GM23248 (cell line): Measurements from ENCODE around the gene HSPB7. TPM values are rescaled to one million over a fixed set of nuclear protein-coding genes. Genes with fewer than 3 reads are reported as not detected.
"Not testable (repeated sequence)": the region's sequence is repeated elsewhere in the genome, so short reads cannot be mapped to it uniquely, and the experiment has no call there.

Source experiments
- DNase-seq: peaks from one replicate; pipeline ENCODE4 v3.0.0-alpha.2; 2015
- H2AFZ ChIP-seq: fragments of 200-600 bp; sonication (generic); 2 replicates; pipeline ENCODE4 v1.6.1; 2016; ENCODE audit warnings: antibody characterized with exemption
- H3F3A ChIP-seq: fragments of 200-600 bp; sonication (generic); 2 replicates; pipeline ENCODE4 v1.6.1; 2016; ENCODE audit warnings: mild to moderate bottlenecking, antibody characterized with exemption, mixed run types; ENCODE audit not compliant: insufficient read depth
- H3K27ac ChIP-seq: fragments of 200-600 bp; sonication (generic); 2 replicates; pipeline ENCODE4 v1.5.1; 2016; ENCODE audit warnings: mild to moderate bottlenecking
- H3K27me3 ChIP-seq: fragments of 200-600 bp; sonication (generic); replicated peaks from 2 replicates; pipeline ENCODE4 v1.6.1; 2016; ENCODE audit warnings: mild to moderate bottlenecking; ENCODE audit not compliant: insufficient read depth
- H3K36me3 ChIP-seq: fragments of 200-600 bp; sonication (generic); 2 replicates; pipeline ENCODE4 v1.6.1; 2016; ENCODE audit warnings: low read depth, mild to moderate bottlenecking
- H3K4me1 ChIP-seq: fragments of 200-600 bp; sonication (generic); 2 replicates; pipeline ENCODE4 v1.6.1; 2016; ENCODE audit warnings: mild to moderate bottlenecking; ENCODE audit not compliant: insufficient read depth
- H3K4me2 ChIP-seq: fragments of 200-600 bp; sonication (generic); one replicate; pipeline ENCODE4 v1.6.1; 2016; ENCODE audit warnings: mild to moderate bottlenecking; ENCODE audit not compliant: unreplicated experiment
- H3K4me3 ChIP-seq: fragments of 200-600 bp; sonication (generic); 2 replicates; pipeline ENCODE4 v1.5.1; 2016; ENCODE audit warnings: mild to moderate bottlenecking
- H3K79me2 ChIP-seq: fragments of 200-600 bp; sonication (generic); 2 replicates; pipeline ENCODE4 v1.6.1; 2016; ENCODE audit warnings: mild to moderate bottlenecking; ENCODE audit not compliant: insufficient read depth
- H3K9ac ChIP-seq: fragments of 200-600 bp; sonication (generic); 2 replicates; pipeline ENCODE4 v1.6.1; 2016; ENCODE audit warnings: mild to moderate bottlenecking
- H3K9me2 ChIP-seq: fragments of 200-600 bp; sonication (generic); 2 replicates; pipeline ENCODE4 v1.6.1; 2016; ENCODE audit warnings: mixed run types, mild to moderate bottlenecking, moderate library complexity; ENCODE audit not compliant: insufficient read depth
- H3K9me3 ChIP-seq: fragments of 200-600 bp; sonication (generic); one replicate; pipeline ENCODE4 v1.6.1; 2017; ENCODE audit warnings: low read depth
- H4K20me1 ChIP-seq: fragments of 200-600 bp; sonication (generic); 2 replicates; pipeline ENCODE4 v1.6.0; 2016; ENCODE audit not compliant: insufficient read depth
- EZH2 ChIP-seq: fragments of 200-600 bp; sonication (generic); IDR thresholded peaks from 2 replicates; pipeline ENCODE4 v1.6.1; 2018; ENCODE audit warnings: antibody characterized with exemption, mild to moderate bottlenecking; ENCODE audit not compliant: insufficient read depth, poor library complexity, severe bottlenecking
- EZH2phosphoT487 ChIP-seq: fragments of 200-600 bp; sonication (generic); IDR thresholded peaks from 2 replicates; pipeline ENCODE4 v1.6.1; 2018; ENCODE audit warnings: antibody characterized with exemption, moderate library complexity, mild to moderate bottlenecking, low read depth; ENCODE audit not compliant: insufficient read depth
- WGBS, 2 experiments: methylation state at CpG; one replicate each; pipeline ENCODE4 v1.1.6; 2015 to 2017; ENCODE audit warnings: low lambda C conversion rate in 2 of 2, low coverage in 1 of 2; ENCODE audit errors: missing lambda C conversion rate in 2 of 2; 5-methylcytosine and 5-hydroxymethylcytosine counted together
- in situ Hi-C: fragments of 300-500 bp; cut with MboI; formaldehyde crosslinking; loops from 2 replicates; pipeline ENCODE4 v1.15.0; 2020
- polyA plus RNA-seq: library from polyadenylated mRNA; unstranded; fragments of >200 nt; fragmentation: Nextera tagmentation; extraction: Ambion mirVana; gene quantifications from 2 replicates; pipeline ENCODE4 v1.2.1, GENCODE V29; 2016
- total RNA-seq: library from RNA; depleted of rRNA; stranded (reverse); fragments of >200 nt; shearing (Covaris generic); gene quantifications from 2 replicates; pipeline ENCODE4 v1.2.3, GENCODE V29; 2014

The HSPB7 gene
- total and polyA plus RNA-seq, 2 experiments from 2014 or later, result 22.9 to 111 TPM

DNA sequence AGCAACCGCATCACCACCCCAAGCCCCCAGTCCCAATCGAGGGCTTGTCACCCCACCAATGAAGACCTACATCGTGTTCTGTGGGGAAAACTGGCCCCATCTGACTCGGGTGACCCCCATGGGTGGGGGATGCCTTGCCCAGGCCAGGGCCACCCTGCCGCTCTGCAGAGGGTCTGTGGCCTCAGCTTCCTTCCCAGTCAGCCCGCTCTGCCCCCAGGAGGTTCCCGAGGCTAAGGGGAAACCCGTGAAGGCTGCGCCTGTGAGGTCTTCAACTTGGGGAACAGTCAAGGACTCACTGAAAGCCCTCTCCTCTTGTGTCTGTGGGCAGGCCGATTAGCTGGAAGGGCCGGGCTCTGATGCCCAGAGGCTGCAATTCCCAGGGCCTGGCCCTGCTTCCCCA is 11.8 kb downstream of the HSPB7 start:
- Histone ChIP-seq H3K79me2 (no peaks in the 10 kb centered on the region), H3K9ac (no peak overlapping the region), H3K4me1 (peaks cover 8% of the 10 kb centered on the region), H3K4me2 (no peak overlapping the region), H3K9me2 (no peaks in the 10 kb centered on the region), H3K27ac (no peak overlapping the region), H3K9me3 (no peaks in the 10 kb centered on the region), H4K20me1 (no peaks in the 10 kb centered on the region), H3F3A (no peaks in the 10 kb centered on the region), H3K27me3 (no peaks in the 10 kb centered on the region), H2AFZ (no peak overlapping the region), H3K36me3 (no peaks in the 10 kb centered on the region), H3K4me3 (no peak overlapping the region)
- 92 to 96% methylated on average over 11 of the region's 11 CpGs for WGBS, 2 experiments
- no peak for DNase-seq
- in situ Hi-C loops, result no loop called here
- TF ChIP-seq EZH2phosphoT487, result no peak
- no peak for TF ChIP-seq EZH2

DNA sequence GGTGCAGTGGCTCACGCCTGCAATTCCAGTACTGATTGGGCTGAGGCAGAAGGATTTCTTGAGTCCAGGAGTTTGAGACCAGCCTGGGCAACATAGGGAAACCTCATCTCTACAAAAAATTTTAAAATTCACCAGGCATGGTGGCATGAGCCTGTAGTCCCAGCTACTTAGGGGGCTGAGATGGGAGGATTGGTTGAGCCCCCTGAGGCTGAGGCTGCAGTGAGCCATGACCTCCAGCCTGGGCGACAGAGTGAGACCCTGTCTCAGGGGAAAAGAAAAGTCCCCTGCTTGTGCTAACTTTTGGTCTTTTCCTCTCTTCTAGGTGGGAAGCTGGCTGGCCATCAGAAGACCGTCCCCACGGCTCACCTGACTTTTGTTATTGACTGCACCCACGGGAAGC is 12.2 kb downstream of the HSPB7 start:
- Histone ChIP-seq H3K36me3 (no peaks in the 10 kb centered on the region), H4K20me1 (no peaks in the 10 kb centered on the region), H3K4me2 (no peak overlapping the region), H3K4me1 (peaks cover 8% of the 10 kb centered on the region), H3K27ac (no peak overlapping the region), H3K79me2 (no peaks in the 10 kb centered on the region), H3K27me3 (no peaks in the 10 kb centered on the region), H3K4me3 (no peak overlapping the region), H3F3A (no peaks in the 10 kb centered on the region), H3K9me2 (no peaks in the 10 kb centered on the region), H2AFZ (no peak overlapping the region), H3K9ac (no peak overlapping the region), H3K9me3 (no peaks in the 10 kb centered on the region)
- WGBS, 2 experiments, result 89 to 90% methylated on average over 5 of the region's 5 CpGs
- TF ChIP-seq EZH2 (no peak), EZH2phosphoT487 (no peak)
- no peak for DNase-seq
- in situ Hi-C loops, result no loop called here

DNA sequence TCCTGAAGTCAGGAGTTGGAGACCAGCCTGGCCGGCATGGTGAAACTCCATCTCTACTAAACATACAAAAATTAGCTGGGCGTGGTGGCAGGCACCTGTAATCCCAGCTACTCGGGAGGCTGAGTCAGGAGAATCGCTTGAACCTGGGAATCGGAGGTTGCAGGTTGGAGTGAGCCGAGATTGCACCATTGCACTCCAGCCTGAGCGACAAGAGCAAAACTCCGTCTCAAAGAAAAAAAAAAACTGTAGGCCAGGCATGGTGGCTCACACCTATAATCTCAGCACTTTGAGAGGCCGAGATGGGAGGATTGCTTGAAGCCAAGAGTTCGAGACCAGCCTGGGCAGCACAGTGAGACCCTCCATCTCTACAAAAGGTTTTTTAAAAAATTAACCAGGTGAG is 16.6 kb downstream of the HSPB7 start:
- H3K4me2 ChIP-seq, DNase-seq, H2AFZ ChIP-seq, in situ Hi-C loops, H3K27me3 ChIP-seq, H3K9me2 ChIP-seq, H3K79me2 ChIP-seq, H3K9me3 ChIP-seq, H3K9ac ChIP-seq, H3K27ac ChIP-seq, H4K20me1 ChIP-seq, H3K36me3 ChIP-seq, H3K4me3 ChIP-seq, H3F3A ChIP-seq, H3K4me1 ChIP-seq: not testable (repeated sequence)
- 92 to 93% methylated on average over 10 of the region's 10 CpGs for WGBS, 2 experiments

DNA sequence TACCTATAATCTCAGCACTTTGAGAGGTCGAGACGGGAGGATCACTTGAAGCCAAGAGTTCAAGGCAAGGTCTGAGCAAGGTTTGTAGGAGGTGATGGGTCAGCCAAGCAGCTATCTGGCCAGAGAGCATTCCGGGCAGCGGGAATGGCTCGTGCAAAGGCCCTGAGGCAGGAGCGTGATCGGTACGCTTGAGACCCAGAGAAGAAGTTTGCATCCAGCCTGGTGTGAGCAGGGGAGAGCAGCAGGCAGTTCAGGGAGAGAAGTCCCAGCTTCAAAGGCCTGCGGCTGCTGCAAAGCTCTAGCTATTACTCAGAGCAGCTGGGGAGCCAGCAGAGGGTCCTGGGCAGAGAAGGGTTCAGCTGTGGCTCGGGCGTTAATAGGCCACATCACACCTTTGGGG is 18.9 kb downstream of the HSPB7 start:
- no peak overlapping the region for H3K9ac ChIP-seq
- no peak overlapping the region for H3K27ac ChIP-seq
- no peak for TF ChIP-seq EZH2
- no peak for TF ChIP-seq EZH2phosphoT487
- no peaks in the 10 kb centered on the region for H3K4me1 ChIP-seq
- no peaks in the 10 kb centered on the region for H3K36me3 ChIP-seq
- H3K79me2 ChIP-seq, result no peaks in the 10 kb centered on the region
- no peaks in the 10 kb centered on the region for H3K9me2 ChIP-seq
- 96 to 99% methylated on average over 11 of the region's 11 CpGs for WGBS, 2 experiments
- H3K9me3 ChIP-seq, result no peaks in the 10 kb centered on the region
- H2AFZ ChIP-seq, result no peak overlapping the region
- no peak overlapping the region for H3K4me3 ChIP-seq
- no peak overlapping the region for H3K4me2 ChIP-seq
- in situ Hi-C loops, result loop anchor here (5.0 kb wide), 1 partner anchor 187 kb away; no protein-coding TSS in a partner anchor
- DNase-seq, result no peak
- no peaks in the 10 kb centered on the region for H4K20me1 ChIP-seq
- no peaks in the 10 kb centered on the region for H3K27me3 ChIP-seq
- no peaks in the 10 kb centered on the region for H3F3A ChIP-seq

DNA sequence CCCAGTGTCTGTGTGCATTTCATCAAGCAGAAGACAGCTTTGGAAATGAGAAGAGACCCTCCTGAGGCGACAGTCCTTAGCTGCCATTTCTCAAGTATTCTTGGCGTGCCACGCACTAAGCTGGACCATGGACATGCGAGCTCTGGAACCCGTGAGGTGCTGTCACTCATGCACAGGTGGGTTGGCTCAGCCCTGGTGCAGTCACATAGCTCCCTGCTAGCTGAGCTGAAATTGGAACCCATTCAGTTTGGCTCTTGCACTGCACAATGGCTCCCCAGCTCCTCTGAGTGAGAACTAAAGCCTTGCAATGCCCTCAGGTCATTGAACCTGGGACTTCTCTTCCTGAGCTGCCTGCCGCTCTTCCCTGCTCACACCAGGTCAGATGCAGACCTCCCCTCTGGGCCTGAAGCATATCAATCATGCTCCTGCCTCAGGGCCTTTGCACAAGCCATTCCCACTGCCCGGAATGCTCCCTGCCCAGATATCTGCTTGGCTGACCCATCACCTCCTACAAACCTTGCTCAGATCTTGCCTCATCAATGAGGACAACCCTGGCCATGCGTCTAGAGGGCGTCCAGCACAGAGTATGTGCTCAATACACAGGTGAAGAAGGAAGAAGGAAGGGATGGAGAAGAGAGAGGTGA is 20.1 kb downstream of the HSPB7 start:
- no peak overlapping the region for H2AFZ ChIP-seq
- no peaks in the 10 kb centered on the region for H3F3A ChIP-seq
- H3K79me2 ChIP-seq, result no peaks in the 10 kb centered on the region
- no peaks in the 10 kb centered on the region for H3K36me3 ChIP-seq
- H3K4me1 ChIP-seq, result no peaks in the 10 kb centered on the region
- no peak overlapping the region for H3K4me3 ChIP-seq
- H3K27me3 ChIP-seq, result no peaks in the 10 kb centered on the region
- no peak overlapping the region for H3K9ac ChIP-seq
- no peak for DNase-seq
- no peak overlapping the region for H3K4me2 ChIP-seq
- TF ChIP-seq EZH2phosphoT487, result no peak
- no peak for TF ChIP-seq EZH2
- H3K27ac ChIP-seq, result no peak overlapping the region
- in situ Hi-C loops, result loop anchor here (5.0 kb wide), 1 partner anchor 185 kb away; no protein-coding TSS in a partner anchor
- WGBS, 2 experiments, result 85 to 93% methylated on average over 9 of the region's 9 CpGs
- no peaks in the 10 kb centered on the region for H3K9me2 ChIP-seq
- no peaks in the 10 kb centered on the region for H4K20me1 ChIP-seq
- no peaks in the 10 kb centered on the region for H3K9me3 ChIP-seq
